H1 (cell line): ENCODE measurements around the gene ELP5. TPM values are rescaled to one million over a fixed set of nuclear protein-coding genes. Genes with fewer than 3 reads are reported as not detected.

ENCODE experiments used
- ASH2L ChIP-seq: fragments of 200-600, 300-600 bp; sonication (generic); IDR thresholded peaks from one replicate; pipeline ENCODE4 v1.7.1; 2017; ENCODE audit warnings: low read length
- CBX5 ChIP-seq: fragments of 300-800, 300-1000 bp; sonication (generic); IDR thresholded peaks from 2 replicates; pipeline ENCODE4 v1.7.1; 2016; ENCODE audit warnings: antibody characterized with exemption, low read length, low read depth
- HDAC6 ChIP-seq: IDR thresholded peaks from one replicate; pipeline ENCODE4 v1.7.1; 2012; ENCODE audit warnings: low read depth, mild to moderate bottlenecking, inconsistent platforms, low read length, moderate library complexity
- RAD21 ChIP-seq, 2 experiments: IDR thresholded peaks in 1 of 2; conservative IDR thresholded peaks in 1 of 2; 2 replicates each; pipeline ENCODE4 v1.6.1; 2011; ENCODE audit warnings: low read depth in 2 of 2, low read length in 2 of 2, improper control_type of control experiment in 1 of 2, inconsistent platforms in 1 of 2, mild to moderate bottlenecking in 1 of 2, moderate library complexity in 1 of 2
- YY1 ChIP-seq: IDR thresholded peaks from 2 replicates; pipeline ENCODE4 v1.6.1; 2011; ENCODE audit warnings: low read depth, mild to moderate bottlenecking, low read length
- polyA plus RNA-seq, 7 experiments: library from polyadenylated mRNA; depleted of rRNA in 3 of 7; stranded (reverse) in 5 of 7; unstranded in 2 of 7; fragments of >200 nt in 5 of 7; fragments of 200-250 nt in 2 of 7; gene quantifications; 1 replicate in 5 of 7; 2 replicates in 1 of 7; 4 replicates in 1 of 7; pipeline versions ENCODE4 v1.2.1 to v1.2.3, GENCODE V29; 2011 to 2013; ENCODE audit warnings: missing spikeins in 2 of 7, mixed read lengths in 2 of 7
- total RNA-seq: library from RNA; stranded (reverse); fragmentation: NEBNext Ultra II Directional; extraction: Animal tissue kit (Norgen Biotek cat#: 25700); gene quantifications from 2 replicates; pipeline ENCODE4 v1.2.1, GENCODE V29; 2021

Gene ELP5
- total and polyA plus RNA-seq, 2 of the 8 experiments (the other 6 are each of a cell fraction or from before 2014, with no cell fraction given), result 75.4 to 107 TPM

DNA sequence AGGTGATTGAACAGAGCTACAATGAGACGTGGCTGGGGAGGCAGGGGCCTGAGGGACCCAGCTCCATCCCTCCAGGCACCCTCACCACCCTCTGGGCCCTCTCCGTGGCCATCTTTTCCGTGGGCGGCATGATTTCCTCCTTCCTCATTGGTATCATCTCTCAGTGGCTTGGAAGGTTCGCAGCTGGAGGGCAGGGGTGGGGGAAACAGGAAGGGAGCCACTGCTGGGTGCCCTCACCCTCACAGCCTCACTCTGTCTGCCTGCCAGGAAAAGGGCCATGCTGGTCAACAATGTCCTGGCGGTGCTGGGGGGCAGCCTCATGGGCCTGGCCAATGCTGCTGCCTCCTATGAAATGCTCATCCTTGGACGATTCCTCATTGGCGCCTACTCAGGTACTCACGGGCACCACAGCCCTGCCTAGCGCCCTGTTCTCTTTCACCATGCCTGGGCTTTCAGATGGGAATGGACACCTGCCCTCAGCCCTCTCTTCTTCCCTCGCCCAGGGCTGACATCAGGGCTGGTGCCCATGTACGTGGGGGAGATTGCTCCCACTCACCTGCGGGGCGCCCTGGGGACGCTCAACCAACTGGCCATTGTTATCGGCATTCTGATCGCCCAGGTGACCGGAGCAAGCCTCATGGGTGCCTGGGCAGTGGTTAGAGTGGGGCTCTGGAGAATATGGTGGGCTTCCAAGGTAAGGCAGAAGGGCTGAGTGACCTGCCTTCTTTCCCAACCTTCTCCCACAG, 31.6 kb downstream of the ELP5 start (continued):
- TF ChIP-seq CBX5 (no peak), YY1 (no peak), ASH2L (no peak), RAD21 (IDR thresholded peaks at IDR 0.05 in 1 of 2, conservative IDR thresholded peaks at IDR 0.05 in 1 of 2; ENCODE audit: low read depth in 2 of 2, low read length in 2 of 2) (no peak), HDAC6 (no peak)
